GM12872 (cell line): ENCODE measurements around the gene SNRPA1.

Experiments
- TF ChIP-seq, protein P1 (sequence below): IDR thresholded peaks from 3 replicates; pipeline ENCODE4 v1.5.1; 2011; ENCODE audit warnings: low read depth, mild to moderate bottlenecking, low read length, moderate library complexity; ENCODE audit not compliant: insufficient read depth

SNRPA1 gene

DNA sequence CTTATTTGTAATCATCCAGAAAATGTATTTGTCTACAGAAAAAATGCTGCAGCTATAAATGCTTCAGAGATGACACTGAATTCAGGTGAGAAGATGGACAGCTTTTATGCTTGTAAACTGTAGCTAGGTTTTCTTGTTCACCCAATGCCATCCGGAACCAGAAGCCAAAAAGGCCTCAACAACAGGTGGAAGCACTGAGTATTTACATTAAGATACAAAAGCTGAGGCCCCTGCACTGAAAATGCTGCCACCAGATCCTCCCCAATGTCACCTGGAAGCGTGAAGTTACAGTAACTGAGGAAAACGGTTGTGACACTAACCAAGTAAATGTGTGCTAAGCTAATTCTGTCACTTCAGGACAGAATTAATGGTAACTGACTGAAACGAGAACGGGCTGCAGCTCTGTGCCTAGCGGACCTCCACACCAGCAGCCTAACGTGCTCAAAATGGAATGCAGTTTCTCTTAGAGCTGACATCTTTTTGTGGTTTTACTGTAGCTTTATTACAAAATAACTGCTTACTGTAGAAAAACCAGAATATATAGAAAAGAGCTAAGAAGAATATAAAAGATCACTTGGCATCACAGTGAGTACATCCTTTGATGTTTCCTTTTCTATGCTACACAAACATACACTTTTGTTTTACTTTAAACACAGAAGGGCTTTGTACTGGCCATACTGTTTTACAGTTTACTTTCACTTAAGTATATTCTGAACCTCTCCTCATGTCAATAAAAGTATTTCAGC is 50.8 kb downstream of the SNRPA1 start:
- TF ChIP-seq, protein P1, sequence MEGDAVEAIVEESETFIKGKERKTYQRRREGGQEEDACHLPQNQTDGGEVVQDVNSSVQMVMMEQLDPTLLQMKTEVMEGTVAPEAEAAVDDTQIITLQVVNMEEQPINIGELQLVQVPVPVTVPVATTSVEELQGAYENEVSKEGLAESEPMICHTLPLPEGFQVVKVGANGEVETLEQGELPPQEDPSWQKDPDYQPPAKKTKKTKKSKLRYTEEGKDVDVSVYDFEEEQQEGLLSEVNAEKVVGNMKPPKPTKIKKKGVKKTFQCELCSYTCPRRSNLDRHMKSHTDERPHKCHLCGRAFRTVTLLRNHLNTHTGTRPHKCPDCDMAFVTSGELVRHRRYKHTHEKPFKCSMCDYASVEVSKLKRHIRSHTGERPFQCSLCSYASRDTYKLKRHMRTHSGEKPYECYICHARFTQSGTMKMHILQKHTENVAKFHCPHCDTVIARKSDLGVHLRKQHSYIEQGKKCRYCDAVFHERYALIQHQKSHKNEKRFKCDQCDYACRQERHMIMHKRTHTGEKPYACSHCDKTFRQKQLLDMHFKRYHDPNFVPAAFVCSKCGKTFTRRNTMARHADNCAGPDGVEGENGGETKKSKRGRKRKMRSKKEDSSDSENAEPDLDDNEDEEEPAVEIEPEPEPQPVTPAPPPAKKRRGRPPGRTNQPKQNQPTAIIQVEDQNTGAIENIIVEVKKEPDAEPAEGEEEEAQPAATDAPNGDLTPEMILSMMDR: no peak

DNA sequence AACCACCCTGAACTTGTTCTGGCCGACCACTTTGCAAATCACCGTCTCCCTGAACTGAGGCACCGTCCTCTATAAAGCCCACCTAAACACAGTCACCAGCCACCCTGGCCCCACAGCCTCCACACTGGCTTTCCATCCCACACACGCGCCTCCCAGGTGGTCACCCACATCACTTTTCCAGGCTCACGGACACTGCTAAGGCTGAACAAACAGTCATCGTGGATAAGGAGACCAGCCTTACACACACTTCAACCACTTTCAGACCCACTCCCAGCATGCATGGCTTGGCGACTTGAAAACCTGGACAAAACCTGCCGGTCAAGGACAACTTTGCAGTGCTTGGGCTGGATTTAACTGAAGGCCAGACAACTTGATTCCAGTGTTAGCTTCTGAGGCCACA is 51.6 kb downstream of the SNRPA1 start:
- TF ChIP-seq, protein P1: no peak

DNA sequence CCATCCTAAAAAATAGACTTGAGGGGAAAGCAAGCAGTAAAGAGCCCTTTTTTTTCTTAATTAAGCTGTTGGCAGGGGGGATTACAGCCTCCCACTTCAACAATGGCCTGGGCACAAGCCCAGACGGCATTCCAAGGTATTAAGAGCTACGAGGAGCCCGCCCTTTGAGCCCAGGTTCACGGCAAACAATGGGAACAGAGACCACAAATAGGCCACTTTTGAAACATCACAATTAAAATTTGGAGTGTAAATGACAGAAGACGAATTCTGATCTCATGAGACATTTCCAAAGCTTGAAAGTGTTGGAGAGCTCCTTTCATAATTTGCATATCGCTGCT is 52.1 kb downstream of the SNRPA1 start:
- TF ChIP-seq, protein P1: no peak

DNA sequence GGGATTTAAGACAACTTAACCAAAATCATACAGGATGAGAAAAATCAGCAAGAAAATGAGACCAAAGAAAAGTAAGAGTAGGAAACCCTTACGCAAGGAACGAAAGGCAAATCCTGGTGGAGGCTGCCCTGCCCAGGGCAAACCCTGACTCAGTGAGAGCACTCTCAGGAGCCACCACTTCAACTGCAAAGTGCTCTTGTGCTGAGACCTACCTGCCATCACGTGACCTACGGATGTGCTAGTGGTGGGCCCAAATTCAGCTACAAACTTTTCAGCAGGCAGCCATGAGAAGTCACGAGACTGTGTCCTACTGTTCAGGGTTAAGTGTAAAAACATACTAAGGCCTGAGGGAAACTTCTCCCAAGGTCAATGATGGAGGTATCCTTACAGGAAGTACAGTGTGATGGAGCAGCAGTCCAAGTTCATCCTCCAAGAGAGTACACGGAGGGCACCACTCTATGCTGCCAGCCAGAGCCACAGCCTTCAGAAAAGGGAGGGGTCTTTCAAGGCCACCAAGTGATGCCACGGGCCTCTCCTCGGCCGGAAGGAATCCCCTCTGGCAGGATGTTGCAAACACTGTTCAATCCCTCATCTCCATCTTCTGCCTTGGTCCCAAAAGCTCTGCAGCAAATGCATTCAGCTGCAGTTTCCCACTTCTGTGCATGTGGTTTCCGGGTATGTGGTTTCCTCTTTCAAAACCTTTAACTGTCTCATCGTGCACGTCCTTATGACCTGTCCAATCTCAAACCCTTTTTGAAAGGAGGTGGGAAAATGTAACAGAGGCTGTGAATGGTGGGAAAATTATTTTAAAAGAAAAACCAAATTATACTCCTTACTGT is 52.7 kb downstream of the SNRPA1 start:
- TF ChIP-seq, protein P1: no peak

DNA sequence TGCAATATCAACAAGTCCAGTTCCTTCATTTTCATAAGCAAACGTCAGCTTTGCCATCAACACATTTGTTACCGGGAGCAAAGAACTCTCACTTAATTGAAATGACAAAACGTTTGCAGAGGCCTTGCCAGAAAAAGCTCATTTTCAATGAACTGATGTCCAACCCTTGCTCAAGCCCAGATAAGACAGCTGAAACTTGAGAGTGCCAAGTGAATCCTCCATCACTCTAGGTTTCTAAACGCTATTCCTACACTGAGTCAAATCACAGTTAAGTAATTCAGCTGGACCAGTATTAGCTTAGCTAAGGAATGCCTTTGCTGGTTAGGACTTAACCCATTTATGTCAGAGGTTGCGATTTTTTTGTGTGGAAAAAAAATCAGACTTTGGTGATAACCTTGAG is 54.7 kb downstream of the SNRPA1 start:
- TF ChIP-seq, protein P1: no peak

DNA sequence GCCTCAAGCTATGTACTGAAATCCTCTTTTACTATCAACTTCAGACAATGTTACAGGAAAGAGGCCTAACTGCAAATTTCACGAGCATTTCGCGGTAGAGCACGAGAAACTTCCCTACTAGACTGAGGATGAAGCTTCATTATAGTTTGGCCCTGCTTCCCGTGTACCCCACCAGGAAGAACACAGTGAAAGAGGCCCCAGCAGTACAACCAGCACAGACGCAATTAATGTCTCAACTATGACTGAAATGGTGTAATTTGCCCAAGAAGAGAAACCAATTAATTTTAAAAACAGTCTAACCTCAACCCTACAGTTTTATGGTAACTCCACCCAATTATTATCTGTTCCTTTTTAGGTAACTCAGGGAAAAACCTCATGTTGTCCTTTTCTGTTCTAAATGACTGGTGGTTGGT is 55.3 kb downstream of the SNRPA1 start:
- TF ChIP-seq, protein P1: no peak

DNA sequence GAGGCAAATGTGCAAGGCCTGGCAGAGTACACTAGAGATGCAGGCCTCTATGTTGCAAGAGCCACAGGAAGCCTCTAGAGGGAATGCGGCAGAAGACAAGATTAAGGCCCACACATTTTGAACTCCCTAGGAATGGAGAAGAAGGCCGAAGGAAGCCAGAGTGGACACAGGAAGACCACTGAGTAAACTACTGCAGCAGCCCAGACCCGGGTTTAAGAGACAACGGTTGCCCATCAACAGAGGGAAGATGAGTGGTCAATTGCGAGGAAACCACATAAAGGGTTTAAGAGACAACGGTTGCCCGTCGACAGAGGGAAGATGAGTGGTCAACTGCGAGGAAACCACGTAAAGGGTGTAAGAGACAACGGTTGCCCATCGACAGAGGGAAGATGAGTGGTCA is 57.8 kb downstream of the SNRPA1 start:
- TF ChIP-seq, protein P1: no peak
